Measurements from ENCODE around the gene PDE8B.
A peak's percentile ranks its signal among the peaks of the same experiment; 100 is the strongest.

Gene PDE8B

GRCh38 chr5:77230727-77231470 is 20.4 kb downstream of the PDE8B start:
- DNase-seq (ENCODE audit: low read depth) = no peak
- no peak overlapping the region for H3K4me3 ChIP-seq (ENCODE audit: low read length)
- TF ChIP-seq CTCF (conservative IDR thresholded peaks at IDR 0.05; ENCODE audit: low read depth, low read length) = peak; percentile 38

- no peak for DNase-seq (ENCODE audit: low read depth)
- H3K4me3 ChIP-seq (ENCODE audit: low read length) = no peak overlapping the region
- TF ChIP-seq CTCF (conservative IDR thresholded peaks at IDR 0.05; ENCODE audit: low read depth, low read length) = no peak
Observed at GRCh38 chr5:77231471-77232138, 21.1 kb downstream of the PDE8B start.

GRCh38 chr5:77232574-77233358 is 22.3 kb downstream of the PDE8B start:
- H3K4me3 ChIP-seq (ENCODE audit: low read length) = no peak overlapping the region
- DNase-seq (ENCODE audit: low read depth) = no peak
- TF ChIP-seq CTCF (conservative IDR thresholded peaks at IDR 0.05; ENCODE audit: low read depth, low read length) = no peak

- no peak overlapping the region for H3K4me3 ChIP-seq (ENCODE audit: low read length)
- DNase-seq (ENCODE audit: low read depth) = no peak
- no peak for TF ChIP-seq CTCF (conservative IDR thresholded peaks at IDR 0.05; ENCODE audit: low read depth, low read length)
Observed at GRCh38 chr5:77235846-77236721, 25.6 kb downstream of the PDE8B start.

GRCh38 chr5:77239126-77239741 is 28.8 kb downstream of the PDE8B start:
- DNase-seq (ENCODE audit: low read depth) = no peak
- H3K4me3 ChIP-seq (ENCODE audit: low read length) = no peak overlapping the region
- peak; percentile 53 for TF ChIP-seq CTCF (conservative IDR thresholded peaks at IDR 0.05; ENCODE audit: low read depth, low read length)

GRCh38 chr5:77241444-77241843 is 31.0 kb downstream of the PDE8B start:
- no peak for TF ChIP-seq CTCF (conservative IDR thresholded peaks at IDR 0.05; ENCODE audit: low read depth, low read length)
- no peak overlapping the region for H3K4me3 ChIP-seq (ENCODE audit: low read length)
- peak; percentile 41 for DNase-seq (ENCODE audit: low read depth)
